ENCODE results near the gene POTEJ. TPM values are rescaled to one million over a fixed set of nuclear protein-coding genes. Genes with fewer than 3 reads are reported as not detected.
"Not testable (repeated sequence)": the region's sequence is repeated elsewhere in the genome, so short reads cannot be mapped to it uniquely, and the experiment has no call there.

Gene POTEJ
- not detected in 2 replicates for total RNA-seq (2014; rRNA removed; shearing (Covaris generic))

- not testable (repeated sequence) for DNase-seq (ENCODE audit: low spot score)
Measured at GRCh38 chr2:130611140-130611539, at the start of gene POTEJ. POTEJ (plus strand) TSS chr2:130611440; CDS start chr2:130611533, 93 bp downstream.

GRCh38 chr2:130566165-130566564, 45.1 kb upstream of the POTEJ start:
- not testable (repeated sequence) for DNase-seq (ENCODE audit: low spot score)

- DNase-seq (ENCODE audit: low spot score), result not testable (repeated sequence)
Measured at GRCh38 chr2:130571929-130572328, 39.3 kb upstream of the POTEJ start.

GRCh38 chr2:130574230-130574629, 37.0 kb upstream of the POTEJ start:
- DNase-seq (ENCODE audit: low spot score), result not testable (repeated sequence)

- DNase-seq (ENCODE audit: low spot score), result not testable (repeated sequence)
Measured at GRCh38 chr2:130576209-130576784, 34.9 kb upstream of the POTEJ start.

- not testable (repeated sequence) for DNase-seq (ENCODE audit: low spot score)
Measured at GRCh38 chr2:130577559-130577958, 33.7 kb upstream of the POTEJ start.

GRCh38 chr2:130579121-130579520, 32.1 kb upstream of the POTEJ start:
- DNase-seq (ENCODE audit: low spot score), result not testable (repeated sequence)

GRCh38 chr2:130581491-130581890, 29.7 kb upstream of the POTEJ start:
- DNase-seq (ENCODE audit: low spot score), result not testable (repeated sequence)

- not testable (repeated sequence) for DNase-seq (ENCODE audit: low spot score)
Measured at GRCh38 chr2:130582970-130583369, 28.3 kb upstream of the POTEJ start.

GRCh38 chr2:130583582-130583981, 27.7 kb upstream of the POTEJ start:
- DNase-seq (ENCODE audit: low spot score), result not testable (repeated sequence)

- not testable (repeated sequence) for DNase-seq (ENCODE audit: low spot score)
Measured at GRCh38 chr2:130584726-130585125, 26.5 kb upstream of the POTEJ start.

GRCh38 chr2:130588688-130589458, 22.4 kb upstream of the POTEJ start:
- not testable (repeated sequence) for DNase-seq (ENCODE audit: low spot score)

GRCh38 chr2:130590170-130590841, 20.9 kb upstream of the POTEJ start:
- not testable (repeated sequence) for DNase-seq (ENCODE audit: low spot score)

GRCh38 chr2:130590842-130591359, 20.3 kb upstream of the POTEJ start:
- DNase-seq (ENCODE audit: low spot score), result not testable (repeated sequence)

- DNase-seq (ENCODE audit: low spot score), result not testable (repeated sequence)
Measured at GRCh38 chr2:130592791-130593414, 18.3 kb upstream of the POTEJ start.

- not testable (repeated sequence) for DNase-seq (ENCODE audit: low spot score)
Measured at GRCh38 chr2:130594011-130594410, 17.2 kb upstream of the POTEJ start.

- not testable (repeated sequence) for DNase-seq (ENCODE audit: low spot score)
Measured at GRCh38 chr2:130596757-130597156, 14.5 kb upstream of the POTEJ start.

GRCh38 chr2:130597994-130598393, 13.2 kb upstream of the POTEJ start:
- not testable (repeated sequence) for DNase-seq (ENCODE audit: low spot score)

GRCh38 chr2:130598463-130598862, 12.8 kb upstream of the POTEJ start:
- DNase-seq (ENCODE audit: low spot score), result not testable (repeated sequence)

- not testable (repeated sequence) for DNase-seq (ENCODE audit: low spot score)
Measured at GRCh38 chr2:130599393-130599792, 11.8 kb upstream of the POTEJ start, which contains the start of gene CFC1. CFC1 (minus strand) TSS chr2:130599575; CDS start chr2:130599287, 288 bp downstream.

- DNase-seq (ENCODE audit: low spot score), result not testable (repeated sequence)
Measured at GRCh38 chr2:130599926-130600325, 11.3 kb upstream of the POTEJ start.

Measured in H4 (cell line).